ENCODE results near the gene LHCGR.
"Not testable (repeated sequence)": the region's sequence is repeated elsewhere in the genome, so short reads cannot be mapped to it uniquely, and the experiment has no call there.

Gene LHCGR

DNA sequence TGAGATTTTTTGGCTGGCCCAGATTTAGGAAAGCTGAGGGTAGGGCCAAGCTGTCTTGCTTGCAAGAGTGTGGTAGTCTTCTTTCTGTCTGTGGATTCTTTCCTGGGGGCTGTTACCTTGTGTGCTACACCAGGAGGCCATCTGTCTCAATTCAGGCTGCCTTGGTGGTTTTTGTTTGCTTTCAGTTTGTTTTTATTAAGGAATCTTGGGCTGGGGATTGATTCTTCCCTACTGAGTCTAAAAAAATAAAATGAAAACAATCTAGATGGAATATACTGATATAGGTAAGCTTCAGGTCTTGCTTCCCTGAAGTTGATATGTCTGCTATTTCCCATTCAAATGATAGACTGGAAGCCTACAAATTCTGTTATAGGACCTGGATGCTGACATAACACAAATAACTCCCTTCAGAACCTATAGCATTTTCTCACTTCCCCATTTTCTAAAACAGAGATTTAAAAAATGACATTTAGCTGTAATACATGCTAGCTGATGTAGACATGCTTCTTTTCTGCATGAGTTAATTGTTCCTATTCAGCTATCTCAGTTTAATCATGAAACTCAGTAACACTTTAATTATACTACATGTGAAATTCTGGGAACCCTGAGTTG lies 5.3 kb downstream of the LHCGR start:
- H3K4me3 ChIP-seq (ENCODE audit: low read depth, low read length), result no peak overlapping the region
- TF ChIP-seq, protein P1, sequence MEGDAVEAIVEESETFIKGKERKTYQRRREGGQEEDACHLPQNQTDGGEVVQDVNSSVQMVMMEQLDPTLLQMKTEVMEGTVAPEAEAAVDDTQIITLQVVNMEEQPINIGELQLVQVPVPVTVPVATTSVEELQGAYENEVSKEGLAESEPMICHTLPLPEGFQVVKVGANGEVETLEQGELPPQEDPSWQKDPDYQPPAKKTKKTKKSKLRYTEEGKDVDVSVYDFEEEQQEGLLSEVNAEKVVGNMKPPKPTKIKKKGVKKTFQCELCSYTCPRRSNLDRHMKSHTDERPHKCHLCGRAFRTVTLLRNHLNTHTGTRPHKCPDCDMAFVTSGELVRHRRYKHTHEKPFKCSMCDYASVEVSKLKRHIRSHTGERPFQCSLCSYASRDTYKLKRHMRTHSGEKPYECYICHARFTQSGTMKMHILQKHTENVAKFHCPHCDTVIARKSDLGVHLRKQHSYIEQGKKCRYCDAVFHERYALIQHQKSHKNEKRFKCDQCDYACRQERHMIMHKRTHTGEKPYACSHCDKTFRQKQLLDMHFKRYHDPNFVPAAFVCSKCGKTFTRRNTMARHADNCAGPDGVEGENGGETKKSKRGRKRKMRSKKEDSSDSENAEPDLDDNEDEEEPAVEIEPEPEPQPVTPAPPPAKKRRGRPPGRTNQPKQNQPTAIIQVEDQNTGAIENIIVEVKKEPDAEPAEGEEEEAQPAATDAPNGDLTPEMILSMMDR (IDR thresholded peaks at IDR 0.05; ENCODE audit: low read depth, low read length, missing control alignments), result no peak
- in situ Hi-C loops (cut with HindIII; ENCODE audit: low sequenced_read_pairs), result no loop called here
- DNase-seq (ENCODE audit: low read depth), result no peak

DNA sequence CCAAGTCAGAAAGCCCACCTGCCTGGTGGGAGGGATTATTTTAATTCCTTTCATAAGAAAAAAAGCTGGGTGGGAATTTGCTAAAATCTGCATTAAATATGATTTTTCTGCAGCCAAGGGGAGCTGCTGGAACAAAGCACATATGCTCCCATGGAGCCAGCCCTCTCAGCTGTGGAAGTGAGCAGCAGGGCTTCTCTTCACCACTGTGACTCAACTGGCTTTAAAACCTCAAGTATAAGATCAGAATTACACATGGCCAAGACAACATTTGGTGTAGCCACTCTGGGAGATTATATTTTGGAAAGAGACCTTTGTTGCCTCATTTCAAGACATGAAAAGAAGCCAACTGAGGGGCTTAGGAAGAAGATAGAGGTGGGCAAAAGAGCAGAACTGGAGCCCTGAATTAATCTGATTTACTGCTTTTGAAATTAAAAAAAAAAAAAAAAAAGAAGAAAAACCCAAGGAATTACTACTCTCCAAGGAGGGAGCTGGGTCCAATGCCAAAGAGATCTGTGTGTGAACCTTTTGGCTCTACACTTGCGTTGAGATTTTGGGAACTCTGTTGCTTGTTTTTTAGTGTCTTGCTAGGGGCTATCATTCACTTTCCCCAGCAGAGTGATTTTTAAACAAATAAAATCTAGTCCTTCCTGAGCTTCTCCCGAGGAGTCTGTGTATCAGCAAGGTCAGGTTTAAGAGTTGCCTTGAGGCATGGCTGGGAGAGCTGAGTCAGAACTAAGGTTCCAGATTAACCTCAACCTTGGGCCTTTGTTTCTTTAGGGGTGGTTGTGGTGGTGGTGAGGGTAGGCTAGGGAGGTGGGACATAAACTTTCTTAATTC lies 6.0 kb downstream of the LHCGR start:
- in situ Hi-C loops (cut with HindIII; ENCODE audit: low sequenced_read_pairs), result no loop called here
- TF ChIP-seq, protein P1 (IDR thresholded peaks at IDR 0.05; ENCODE audit: low read depth, low read length, missing control alignments), result no peak
- no peak overlapping the region for H3K4me3 ChIP-seq (ENCODE audit: low read depth, low read length)
- peak; percentile 49 for DNase-seq (ENCODE audit: low read depth)

DNA sequence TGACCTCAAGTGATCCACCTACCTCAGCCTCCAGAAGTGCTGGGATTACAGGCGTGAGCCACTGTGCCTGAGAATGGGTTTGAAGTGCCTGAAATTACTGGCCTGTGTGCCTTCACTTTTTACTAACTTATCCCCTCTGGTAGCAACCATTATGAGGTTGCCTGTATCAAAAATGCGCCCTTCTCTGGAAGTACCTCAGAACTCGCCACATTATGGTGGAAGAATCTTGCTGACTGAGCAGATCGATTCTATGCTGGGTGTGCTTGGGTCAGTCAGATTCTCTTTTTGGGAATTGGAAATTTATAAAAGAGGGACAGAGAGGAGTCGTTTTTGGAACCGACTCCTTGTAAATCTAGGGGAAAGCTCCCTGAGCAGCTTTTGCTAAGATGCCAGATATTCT lies 8.2 kb downstream of the LHCGR start:
- TF ChIP-seq, protein P1 (IDR thresholded peaks at IDR 0.05; ENCODE audit: low read depth, low read length, missing control alignments), result no peak
- H3K4me3 ChIP-seq (ENCODE audit: low read depth, low read length), result no peak overlapping the region
- in situ Hi-C loops (cut with HindIII; ENCODE audit: low sequenced_read_pairs), result no loop called here
- no peak for DNase-seq (ENCODE audit: low read depth)

DNA sequence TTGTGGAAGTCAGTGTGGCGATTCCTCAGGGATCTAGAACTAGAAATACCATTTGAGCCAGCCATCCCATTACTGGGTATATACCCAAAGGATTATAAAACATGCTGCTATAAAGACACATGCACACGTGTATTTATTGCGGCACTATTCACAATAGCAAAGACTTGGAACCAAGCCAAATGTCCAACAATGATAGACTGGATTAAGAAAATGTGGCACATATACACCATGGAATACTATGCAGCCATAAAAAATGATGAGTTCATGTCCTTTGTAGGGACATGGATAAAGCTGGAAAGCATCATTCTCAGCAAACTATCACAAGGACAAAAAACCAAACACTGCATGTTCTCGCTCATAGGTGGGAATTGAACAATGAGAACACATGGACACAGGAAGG lies 16.3 kb downstream of the LHCGR start:
- DNase-seq (ENCODE audit: low read depth); H3K4me3 ChIP-seq (ENCODE audit: low read depth, low read length); in situ Hi-C loops (cut with HindIII; ENCODE audit: low sequenced_read_pairs): not testable (repeated sequence)

DNA sequence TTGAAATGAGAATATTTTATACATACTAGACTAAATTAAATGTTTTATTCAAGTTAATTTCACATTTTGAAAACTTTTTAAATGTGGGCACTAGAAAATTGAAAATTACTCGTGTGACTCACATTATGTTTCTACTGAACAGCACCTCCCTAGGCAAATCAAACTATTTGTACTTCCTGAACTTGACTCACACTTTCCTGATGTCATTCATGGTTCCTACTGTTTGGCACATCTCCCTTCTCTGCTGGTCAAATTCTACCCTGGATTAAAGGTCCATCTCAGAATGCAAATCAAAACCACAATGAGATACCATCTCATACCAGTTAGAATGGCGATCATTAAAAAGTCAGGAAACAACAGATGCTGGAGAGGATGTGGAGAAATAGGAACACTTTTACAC lies 16.7 kb downstream of the LHCGR start:
- DNase-seq (ENCODE audit: low read depth), result no peak
- no peak overlapping the region for H3K4me3 ChIP-seq (ENCODE audit: low read depth, low read length)
- in situ Hi-C loops (cut with HindIII; ENCODE audit: low sequenced_read_pairs), result no loop called here
- TF ChIP-seq, protein P1 (IDR thresholded peaks at IDR 0.05; ENCODE audit: low read depth, low read length, missing control alignments), result no peak

DNA sequence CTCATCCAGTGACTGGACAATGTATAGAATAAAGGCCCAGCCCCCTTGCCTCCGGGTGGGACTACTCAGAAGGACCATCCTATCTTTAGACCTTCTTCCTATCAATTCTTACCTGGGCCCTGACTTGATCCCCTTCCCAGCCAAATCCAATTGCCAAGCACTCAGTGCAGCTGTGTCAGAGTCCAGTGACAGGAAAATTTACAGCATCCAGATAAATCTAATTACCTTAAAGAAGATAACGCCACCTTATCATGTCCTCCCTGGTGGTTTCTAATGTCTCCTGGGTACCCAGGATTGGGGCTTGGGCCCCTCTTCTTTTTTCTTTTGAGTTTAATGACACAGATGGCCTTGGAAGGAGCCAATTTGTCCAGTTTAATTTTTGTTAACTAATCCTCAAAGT lies 19.3 kb downstream of the LHCGR start:
- in situ Hi-C loops (cut with HindIII; ENCODE audit: low sequenced_read_pairs), result no loop called here
- no peak for DNase-seq (ENCODE audit: low read depth)
- H3K4me3 ChIP-seq (ENCODE audit: low read depth, low read length), result no peak overlapping the region
- TF ChIP-seq, protein P1 (IDR thresholded peaks at IDR 0.05; ENCODE audit: low read depth, low read length, missing control alignments), result no peak
